Thymus (tissue), 11 donors: Measurements from ENCODE around the gene TMEM117. TPM values are rescaled to one million over a fixed set of nuclear protein-coding genes. Genes with fewer than 3 reads are reported as not detected.

Experiments
- DNase-seq, 9 donors: peaks; one replicate each; pipeline ENCODE4 v3.0.0-alpha.2; 2013; ENCODE audit warnings: low spot score in 9 of 9, low read depth in 6 of 9, missing footprints in 1 of 9
- H3K27ac ChIP-seq, 2 donors: one replicate each; pipeline ENCODE4 v1.5.1; 2013; ENCODE audit warnings: control low read depth in 1 of 2, low read depth in 1 of 2, low read length in 1 of 2, mild to moderate bottlenecking in 1 of 2, moderate library complexity in 1 of 2
- H3K27me3 ChIP-seq, 2 donors: one replicate each; pipeline ENCODE4 v1.5.1; 2013; ENCODE audit warnings: low read length in 1 of 2; ENCODE audit not compliant: control insufficient read depth in 2 of 2, insufficient read depth in 1 of 2
- H3K36me3 ChIP-seq, 2 donors: one replicate each; pipeline ENCODE4 v1.5.1; 2013; ENCODE audit warnings: low read length in 1 of 2, mild to moderate bottlenecking in 1 of 2, moderate library complexity in 1 of 2; ENCODE audit not compliant: control insufficient read depth in 2 of 2, insufficient read depth in 2 of 2
- H3K4me1 ChIP-seq, 2 donors: one replicate each; pipeline ENCODE4 v1.5.1; 2013; ENCODE audit warnings: low read length in 2 of 2; ENCODE audit not compliant: control insufficient read depth in 2 of 2, insufficient read depth in 2 of 2
- H3K4me3 ChIP-seq, 2 donors: one replicate each; pipeline ENCODE4 v1.5.1; 2013; ENCODE audit warnings: low read length in 2 of 2, control low read depth in 1 of 2, mild to moderate bottlenecking in 1 of 2
- H3K9me3 ChIP-seq, 2 donors: one replicate each; pipeline ENCODE4 v1.5.1; 2013; ENCODE audit warnings: low read length in 1 of 2, mild to moderate bottlenecking in 1 of 2; ENCODE audit not compliant: control insufficient read depth in 2 of 2, insufficient read depth in 1 of 2
- WGBS: extraction: QIAGEN DNeasy Blood & Tissue Kit; methylation state at CpG from one replicate; pipeline ENCODE4 v1.1.7; 2013; 5-methylcytosine and 5-hydroxymethylcytosine counted together
- polyA plus RNA-seq: library from polyadenylated mRNA; stranded (reverse); fragments of 200-250 nt; gene quantifications from one replicate; pipeline ENCODE4 v1.2.3, GENCODE V29; 2013
- total RNA-seq: library from RNA; stranded (reverse); fragments of 120-200 nt; gene quantifications from one replicate; pipeline ENCODE4 v1.2.4, GENCODE V29; 2013
- donor health status: healthy.

The TMEM117 gene
- total and polyA plus RNA-seq, 2 donors: 3.6 to 4.5 TPM

DNA sequence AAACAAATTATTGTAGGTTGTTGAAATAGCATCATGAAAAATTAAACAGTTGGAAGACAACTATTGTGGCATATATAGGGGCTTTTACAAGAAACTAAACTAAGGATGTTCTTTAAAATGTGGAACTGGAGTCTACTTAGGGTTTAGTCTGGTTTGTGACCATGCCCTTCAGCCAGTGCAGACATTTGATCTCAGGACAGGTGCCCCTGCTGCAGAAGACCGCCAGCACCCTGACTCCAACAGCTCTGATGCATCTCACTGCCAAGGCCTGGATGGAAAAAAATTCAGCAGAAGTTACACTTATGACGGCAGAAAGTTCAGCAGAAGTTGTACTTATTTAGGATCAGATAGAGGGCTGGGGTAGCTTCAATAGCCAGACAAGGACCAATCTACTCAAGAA is 51.5 kb downstream of the TMEM117 start:
- Histone ChIP-seq H3K4me1 (no peaks in the 10 kb centered on the region), H3K27me3 (no peaks in the 10 kb centered on the region), H3K4me3 (no peak overlapping the region), H3K27ac (no peak overlapping the region), H3K36me3 (no peaks in the 10 kb centered on the region), H3K9me3 (no peaks in the 10 kb centered on the region)
- DNase-seq: no peak
- 98% methylated on average over 2 of the region's 2 CpGs for WGBS

DNA sequence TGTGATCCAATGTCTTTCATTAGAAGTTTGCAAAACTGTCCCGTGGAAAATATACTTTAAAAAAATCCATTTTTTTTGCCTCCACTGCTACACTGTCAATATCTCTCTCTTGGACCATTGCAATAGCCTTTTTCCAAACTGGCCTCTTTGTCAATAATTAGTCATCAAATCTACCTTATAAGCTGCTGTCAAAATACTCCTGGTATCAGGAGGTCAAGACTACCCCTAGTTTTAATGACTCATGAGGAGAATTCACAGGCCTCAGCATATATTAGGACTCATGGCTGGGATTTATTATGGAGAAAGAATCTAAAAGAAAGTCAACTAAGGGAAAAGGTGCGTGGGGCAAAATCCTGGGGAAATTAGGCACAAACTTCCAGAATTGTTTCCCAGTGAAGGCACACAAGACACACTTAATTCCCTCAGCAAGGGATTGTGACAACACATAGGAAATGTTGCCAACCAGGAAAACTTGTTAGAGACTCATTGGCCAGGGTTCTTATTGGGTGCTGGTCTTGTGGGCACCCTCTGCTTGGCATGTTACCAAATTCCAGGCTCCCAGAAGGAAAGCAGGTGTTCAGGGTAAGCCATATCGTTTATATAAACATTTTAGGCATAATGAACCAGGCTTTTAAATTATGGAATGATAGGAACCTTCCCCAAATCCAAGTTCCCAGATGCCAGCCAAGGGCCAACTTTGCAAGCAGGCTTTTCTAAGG is 56.1 kb downstream of the TMEM117 start:
- no peak for DNase-seq
- H3K9me3 ChIP-seq: no peaks in the 10 kb centered on the region
- 92% methylated on average over 3 of the region's 3 CpGs for WGBS
- H3K4me3 ChIP-seq: no peak overlapping the region
- H3K4me1 ChIP-seq: no peaks in the 10 kb centered on the region
- H3K36me3 ChIP-seq: no peaks in the 10 kb centered on the region
- H3K27ac ChIP-seq: no peak overlapping the region
- no peaks in the 10 kb centered on the region for H3K27me3 ChIP-seq

DNA sequence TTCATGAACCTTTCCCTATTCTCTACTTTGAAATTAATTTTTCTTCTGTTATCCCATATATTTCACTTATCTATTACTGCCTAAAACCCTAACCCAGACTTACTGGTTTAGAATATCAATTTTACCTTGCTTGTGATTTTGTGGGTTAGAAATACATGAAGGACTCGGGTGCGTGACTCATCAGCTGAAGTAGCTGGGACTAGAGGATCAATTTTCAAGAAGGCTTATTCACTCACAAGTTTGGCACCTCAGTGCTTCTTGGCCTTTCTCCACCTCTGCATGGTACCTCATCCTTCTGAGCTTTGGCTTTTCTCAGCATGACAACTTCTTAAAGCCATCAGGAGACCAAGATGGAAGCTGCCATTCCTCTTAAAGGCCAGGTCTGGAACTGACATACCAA is 57.8 kb downstream of the TMEM117 start:
- Histone ChIP-seq H3K4me1 (no peaks in the 10 kb centered on the region), H3K27ac (no peak overlapping the region), H3K9me3 (no peaks in the 10 kb centered on the region), H3K36me3 (no peaks in the 10 kb centered on the region), H3K27me3 (no peaks in the 10 kb centered on the region), H3K4me3 (no peak overlapping the region)
- over 99% methylated on average over 2 of the region's 2 CpGs for WGBS
- DNase-seq: no peak

DNA sequence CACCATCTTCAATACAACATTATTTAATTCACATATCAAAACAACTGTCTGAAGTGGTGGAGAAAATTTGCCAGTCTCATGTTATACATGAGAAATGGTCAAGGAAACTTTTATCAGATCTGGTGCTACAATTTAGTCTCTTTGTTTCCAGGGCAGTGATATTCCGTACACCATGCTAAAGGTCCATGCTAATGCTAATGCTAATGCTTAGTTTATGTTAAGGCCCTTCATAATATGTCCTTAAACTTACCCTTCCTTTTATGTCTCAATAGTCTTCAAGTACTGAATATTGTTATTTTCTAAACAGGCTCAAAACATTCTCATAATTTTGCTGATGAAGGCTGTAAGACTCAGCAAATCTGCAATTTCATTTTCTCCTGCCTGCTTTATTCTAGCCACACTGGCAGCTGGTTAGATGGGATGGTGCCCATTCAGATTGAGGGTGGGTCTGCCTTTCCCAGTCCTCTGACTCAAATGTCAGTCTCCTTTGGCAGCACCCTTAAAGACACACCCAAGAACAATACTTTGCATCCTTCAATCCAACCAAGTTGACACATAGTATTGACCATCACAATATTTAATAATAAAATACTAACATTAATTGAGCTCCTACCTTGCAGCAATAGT is 59.8 kb downstream of the TMEM117 start:
- WGBS: 98% methylated on average over 1 of the region's 1 CpG
- Histone ChIP-seq H3K4me3 (no peak overlapping the region), H3K36me3 (no peaks in the 10 kb centered on the region), H3K9me3 (no peaks in the 10 kb centered on the region), H3K27me3 (no peaks in the 10 kb centered on the region), H3K27ac (no peak overlapping the region), H3K4me1 (no peaks in the 10 kb centered on the region)
- DNase-seq: no peak

DNA sequence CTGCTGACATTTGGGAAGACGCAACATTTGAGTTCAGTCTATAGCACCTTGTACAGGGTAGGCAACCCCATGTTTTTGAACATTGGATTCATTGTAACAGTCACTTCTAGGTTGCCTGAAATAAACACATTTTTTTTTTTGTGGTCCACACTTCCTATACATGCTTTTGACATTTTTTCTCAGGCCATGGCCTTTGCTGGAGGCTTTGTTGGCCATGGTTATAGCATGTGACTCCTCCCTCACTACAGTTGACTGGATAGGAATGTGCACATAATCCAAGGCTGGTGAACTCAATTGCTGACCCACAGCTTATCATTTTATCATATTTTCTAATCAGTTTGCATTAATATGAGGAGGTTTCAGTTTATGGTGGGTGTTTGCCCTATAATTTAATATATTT is 60.6 kb downstream of the TMEM117 start:
- H3K27me3 ChIP-seq: no peaks in the 10 kb centered on the region
- H3K27ac ChIP-seq: no peak overlapping the region
- no peaks in the 10 kb centered on the region for H3K36me3 ChIP-seq
- WGBS: 97% methylated on average over 1 of the region's 1 CpG
- no peak for DNase-seq
- H3K4me1 ChIP-seq: no peaks in the 10 kb centered on the region
- H3K9me3 ChIP-seq: no peaks in the 10 kb centered on the region
- no peak overlapping the region for H3K4me3 ChIP-seq

DNA sequence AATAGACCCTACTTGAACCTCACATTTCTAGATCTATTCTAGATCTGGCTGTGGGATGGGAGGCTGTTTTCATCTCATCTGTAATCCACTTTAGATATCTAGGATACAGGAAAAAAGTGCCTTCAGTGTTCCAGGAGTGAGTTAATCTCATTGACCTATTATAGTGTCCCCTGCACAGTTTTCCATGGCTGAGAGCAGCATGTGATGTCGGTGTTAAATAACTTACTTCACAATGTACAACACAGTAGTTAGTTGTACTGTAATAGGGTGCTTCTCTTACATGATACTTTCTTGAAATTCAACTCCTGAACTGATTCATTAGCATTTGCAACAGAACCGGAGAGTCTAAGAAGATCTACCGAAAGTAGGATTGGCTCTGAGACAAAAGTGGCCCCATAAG is 62.6 kb downstream of the TMEM117 start:
- Histone ChIP-seq H3K27ac (no peak overlapping the region), H3K4me1 (no peaks in the 10 kb centered on the region), H3K9me3 (no peaks in the 10 kb centered on the region), H3K27me3 (no peaks in the 10 kb centered on the region), H3K4me3 (no peak overlapping the region), H3K36me3 (no peaks in the 10 kb centered on the region)
- 94% methylated on average over 3 of the region's 3 CpGs for WGBS
- no peak for DNase-seq

DNA sequence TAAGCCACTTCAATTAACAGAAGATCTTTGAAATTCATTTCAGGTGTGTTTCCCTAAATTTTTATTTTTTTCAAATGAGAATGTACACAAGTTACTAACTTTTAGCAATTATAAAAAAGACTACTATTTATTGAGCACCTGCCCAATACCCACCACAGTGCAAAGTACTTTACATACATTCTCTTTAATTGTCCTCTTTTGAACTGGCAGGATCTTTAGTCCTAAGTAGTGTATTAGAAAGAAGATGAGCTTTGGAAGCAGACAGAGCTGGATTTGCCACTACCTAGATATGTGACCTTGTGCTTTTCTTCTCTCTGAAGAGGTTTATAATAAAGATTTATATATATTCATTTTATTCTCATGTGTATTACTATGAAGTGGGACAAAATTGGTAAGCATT is 63.7 kb downstream of the TMEM117 start:
- H3K27me3 ChIP-seq: no peaks in the 10 kb centered on the region
- H3K27ac ChIP-seq: no peak overlapping the region
- no peaks in the 10 kb centered on the region for H3K9me3 ChIP-seq
- no peak overlapping the region for H3K4me3 ChIP-seq
- no peaks in the 10 kb centered on the region for H3K36me3 ChIP-seq
- no peaks in the 10 kb centered on the region for H3K4me1 ChIP-seq
- no peak for DNase-seq

DNA sequence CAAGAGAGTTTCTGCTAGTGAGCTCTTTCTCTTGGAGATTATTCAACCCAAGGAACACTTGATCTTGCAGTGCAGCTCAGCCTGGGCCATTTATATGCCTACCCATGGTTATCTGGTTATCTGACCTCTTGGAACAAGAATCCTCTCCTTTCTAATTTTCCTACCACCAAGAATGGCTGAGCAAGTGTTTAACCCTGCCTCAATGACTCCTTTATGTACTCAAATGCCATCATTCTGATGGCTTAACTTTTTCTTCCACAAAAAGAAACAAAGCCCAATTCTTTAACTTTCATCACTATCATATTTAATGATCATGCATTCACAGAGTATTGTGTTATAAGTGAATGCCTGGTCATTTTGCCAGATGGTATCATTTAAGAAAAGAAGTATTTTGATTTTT is 67.8 kb downstream of the TMEM117 start:
- H3K36me3 ChIP-seq: no peaks in the 10 kb centered on the region
- no peaks in the 10 kb centered on the region for H3K9me3 ChIP-seq
- H3K27me3 ChIP-seq: no peaks in the 10 kb centered on the region
- DNase-seq: no peak
- no peaks in the 10 kb centered on the region for H3K4me1 ChIP-seq
- no peak overlapping the region for H3K27ac ChIP-seq
- H3K4me3 ChIP-seq: no peak overlapping the region

DNA sequence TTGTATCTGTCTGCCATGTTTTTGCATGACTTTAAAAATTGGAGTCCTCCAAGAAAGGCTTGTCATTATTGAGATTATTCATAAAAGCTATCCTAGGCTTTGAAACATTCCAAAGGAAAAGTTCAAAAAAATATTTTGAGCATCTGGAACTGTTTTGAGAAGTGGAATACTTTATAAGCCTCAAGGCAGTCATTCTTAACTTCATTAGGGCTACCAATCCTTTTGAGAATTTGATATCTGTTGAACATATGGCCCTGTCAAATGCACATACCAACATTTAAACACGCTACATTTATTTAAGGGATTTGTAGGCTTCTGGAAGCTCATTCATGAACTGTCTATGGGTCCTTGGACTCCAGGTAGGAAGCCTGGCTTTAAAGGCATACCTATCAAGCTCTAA is 77.0 kb downstream of the TMEM117 start:
- Histone ChIP-seq H3K36me3 (no peaks in the 10 kb centered on the region), H3K4me1 (no peaks in the 10 kb centered on the region), H3K27ac (no peak overlapping the region), H3K9me3 (no peaks in the 10 kb centered on the region), H3K4me3 (no peak overlapping the region), H3K27me3 (no peaks in the 10 kb centered on the region)
- DNase-seq: no peak
- WGBS: 41% methylated on average over 1 of the region's 1 CpG
